HG03060 (cell line): ENCODE results near the gene TRIM7.
"Not testable (repeated sequence)": the region's sequence is repeated elsewhere in the genome, so short reads cannot be mapped to it uniquely, and the experiment has no call there.

ENCODE experiments used
- ATAC-seq: cut with Tn5 transposase; IDR thresholded peaks from one replicate; pipeline ENCODE4 v1.9.1; 2021; ENCODE audit warnings: low read depth, moderate number of reproducible peaks; ENCODE audit not compliant: unreplicated experiment

Gene TRIM7

GRCh38 chr5:181214249-181214648 is 9.3 kb upstream of the TRIM7 start:
- ATAC-seq, result not testable (repeated sequence)

- ATAC-seq, result no peak
These were observed 7.9 kb upstream of the TRIM7 start for GRCh38 chr5:181212934-181213333.

- ATAC-seq, result no peak
These were observed 7.1 kb upstream of the TRIM7 start for GRCh38 chr5:181212080-181212479.

- ATAC-seq, result no peak
These were observed 6.2 kb upstream of the TRIM7 start for GRCh38 chr5:181211208-181211607.

GRCh38 chr5:181210698-181211097 is 5.7 kb upstream of the TRIM7 start:
- not testable (repeated sequence) for ATAC-seq

GRCh38 chr5:181210148-181210547 is 5.2 kb upstream of the TRIM7 start:
- not testable (repeated sequence) for ATAC-seq

- not testable (repeated sequence) for ATAC-seq
These were observed 4.0 kb upstream of the TRIM7 start for GRCh38 chr5:181209006-181209405.

GRCh38 chr5:181207960-181208253 is 2.9 kb upstream of the TRIM7 start:
- ATAC-seq, result no peak

GRCh38 chr5:181207214-181207959 is 2.4 kb upstream of the TRIM7 start:
- peak; percentile 35 for ATAC-seq

DNA sequence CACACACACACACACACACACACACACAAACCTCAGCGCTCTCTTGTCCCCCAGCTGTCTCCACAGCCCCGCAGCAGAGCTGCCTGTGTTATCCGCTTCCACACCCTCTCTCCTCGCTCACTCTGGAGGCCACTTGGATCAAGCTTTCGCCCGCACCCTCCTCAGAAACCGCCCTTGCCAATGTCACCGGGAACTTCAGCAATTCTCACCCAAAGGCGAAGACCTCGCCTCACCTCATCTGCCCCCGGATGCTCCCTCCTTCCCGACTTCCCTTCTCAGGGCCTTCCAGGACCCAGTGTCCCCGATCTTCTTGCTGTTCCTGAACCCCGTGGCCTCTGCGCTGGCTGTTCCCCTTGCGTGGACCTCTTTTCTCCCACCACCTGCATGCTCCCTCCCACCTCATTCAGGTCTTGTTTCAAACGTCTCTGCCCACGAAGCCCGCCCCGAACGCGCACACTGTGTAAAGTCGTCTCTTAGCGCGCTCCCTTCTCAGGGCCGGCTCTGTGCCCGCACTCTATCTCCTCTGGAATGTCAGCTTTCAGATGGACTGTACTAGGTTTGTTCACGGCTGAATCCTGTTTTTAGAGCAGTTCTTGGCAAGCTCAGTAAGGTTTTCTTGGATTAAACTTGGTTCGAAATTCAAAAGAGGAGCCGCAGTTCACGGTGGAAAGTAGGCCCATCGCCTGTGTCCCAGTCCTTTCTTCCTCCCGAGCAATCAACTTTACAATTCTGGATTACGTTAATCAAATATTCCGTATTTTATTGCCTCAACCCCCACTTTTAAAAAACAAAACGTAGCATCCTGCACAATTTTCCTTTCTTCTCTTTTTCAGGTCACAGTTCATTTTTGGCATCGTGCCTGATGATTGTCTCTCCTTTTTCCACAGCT is 1.0 kb upstream of the TRIM7 start:
- no peak for ATAC-seq

DNA sequence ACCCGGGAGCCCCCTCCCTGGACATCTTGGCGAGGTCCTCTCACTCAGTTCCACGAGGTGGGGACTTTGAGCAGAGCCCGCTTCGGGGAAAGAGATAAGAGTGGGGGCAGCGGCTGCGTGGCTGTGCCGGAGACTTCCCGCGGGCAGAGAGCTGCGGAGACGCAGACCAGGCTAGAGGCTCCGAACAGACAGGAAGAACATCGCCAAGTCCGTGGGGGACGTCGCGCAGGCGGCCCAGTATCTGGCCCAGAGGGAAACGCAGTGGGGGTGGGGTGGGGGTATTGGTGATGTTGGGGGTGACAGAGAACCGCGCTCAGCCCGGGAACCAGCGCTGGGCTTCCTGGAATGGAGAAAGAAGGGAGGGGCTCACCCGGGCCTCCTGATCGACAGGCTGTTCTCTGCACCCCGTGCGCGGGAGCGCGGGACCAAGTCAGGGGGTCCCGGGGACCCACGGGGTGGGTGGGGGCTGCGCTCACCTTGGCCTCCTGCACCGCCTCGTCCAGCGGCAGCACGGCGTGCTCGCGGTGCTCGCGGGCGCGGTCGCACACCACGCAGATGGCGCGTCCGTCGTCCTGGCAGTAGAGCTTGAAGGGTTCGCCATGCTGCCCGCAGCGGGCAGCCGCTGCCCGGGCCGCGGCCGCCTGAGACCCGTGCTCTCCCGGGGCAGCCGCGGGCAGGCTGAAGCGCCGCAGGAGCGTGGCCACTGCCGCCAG is 727 bp downstream of the TRIM7 start:
- no peak for ATAC-seq

GRCh38 chr5:181203777-181204112 is 1.3 kb downstream of the TRIM7 start:
- ATAC-seq, result no peak

DNA sequence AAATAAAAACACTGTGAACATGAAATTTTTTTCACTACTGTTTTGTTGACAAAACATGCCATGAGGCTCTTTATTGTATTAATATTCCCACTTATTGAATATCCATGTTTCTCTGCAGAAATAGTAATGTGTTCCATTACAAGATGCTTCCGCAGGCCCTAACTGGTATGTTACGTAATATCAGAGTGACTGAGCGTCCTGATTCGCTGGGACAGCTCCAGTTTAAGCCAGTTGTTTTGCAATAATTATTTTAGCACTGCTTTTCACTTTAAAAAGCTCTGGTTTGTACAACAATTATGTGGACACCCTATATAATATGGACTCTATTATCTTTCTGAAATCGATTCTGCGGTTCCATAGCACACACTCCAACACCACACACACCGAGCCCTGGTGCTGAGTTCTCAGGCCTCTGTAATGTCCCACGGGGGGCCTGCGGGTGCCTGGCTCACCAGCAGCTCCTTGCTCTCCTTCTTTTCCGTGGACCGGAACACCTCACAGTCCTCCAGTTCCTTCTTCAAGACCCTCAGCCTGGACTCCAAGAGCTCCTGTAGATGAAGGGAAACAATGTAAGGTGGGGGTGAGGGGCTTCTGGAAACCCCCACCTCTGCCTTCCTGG is 1.8 kb downstream of the TRIM7 start:
- ATAC-seq, result no peak

DNA sequence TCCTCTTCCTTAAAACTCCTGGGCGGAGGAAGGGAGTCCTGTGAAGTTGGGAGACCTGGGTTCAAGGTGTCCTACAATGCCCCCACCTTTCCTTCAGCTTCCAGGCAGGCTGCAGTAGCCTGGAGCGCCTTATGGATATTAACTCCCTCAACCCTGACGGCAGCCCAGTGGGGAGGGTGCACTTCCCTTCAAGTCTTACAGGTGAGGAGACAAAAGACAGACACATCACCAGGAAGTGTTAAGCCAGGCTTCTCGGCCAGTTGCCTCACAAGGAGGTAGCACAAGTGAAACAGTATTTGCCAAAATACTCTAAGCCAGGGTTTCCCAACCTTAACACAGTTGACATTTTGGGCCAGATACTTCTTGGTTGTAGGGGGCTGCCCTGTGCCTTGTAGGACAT is 4.2 kb downstream of the TRIM7 start:
- no peak for ATAC-seq

DNA sequence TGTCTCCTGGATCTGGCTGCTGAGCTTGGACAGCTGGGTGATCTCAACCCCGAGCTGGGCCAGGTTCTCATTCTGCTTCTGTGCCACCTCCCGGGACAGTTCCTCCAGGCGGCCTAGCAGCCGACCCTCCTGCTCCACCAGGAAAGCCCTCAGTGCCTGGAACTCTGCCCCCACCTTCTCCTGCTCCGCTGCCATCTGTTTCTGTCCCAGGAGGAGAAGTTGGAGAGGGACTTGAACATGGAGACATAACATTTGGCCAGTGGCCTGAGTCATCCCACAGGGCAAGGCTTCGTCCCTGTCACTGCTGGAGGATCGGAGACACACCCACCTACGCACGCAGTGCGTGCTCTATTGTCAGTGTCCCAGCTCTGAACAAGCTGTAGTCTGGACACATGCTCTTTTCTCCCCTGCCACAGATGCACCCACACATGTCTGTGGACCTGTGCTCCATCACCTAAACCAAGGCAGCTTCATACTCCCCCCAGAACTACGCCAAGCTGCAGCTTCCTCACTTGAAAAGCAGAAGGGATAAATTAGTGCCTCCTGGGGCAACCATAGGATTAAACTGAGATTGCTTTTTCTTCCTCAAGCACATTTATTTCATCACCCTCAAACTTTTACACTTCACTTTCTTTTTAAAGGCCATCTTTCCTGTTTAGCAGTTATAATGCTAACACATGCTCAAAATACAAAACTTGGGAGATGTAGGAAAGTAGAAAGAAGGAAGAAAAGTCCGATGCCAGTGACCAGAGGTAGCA is 4.9 kb downstream of the TRIM7 start:
- no peak for ATAC-seq

DNA sequence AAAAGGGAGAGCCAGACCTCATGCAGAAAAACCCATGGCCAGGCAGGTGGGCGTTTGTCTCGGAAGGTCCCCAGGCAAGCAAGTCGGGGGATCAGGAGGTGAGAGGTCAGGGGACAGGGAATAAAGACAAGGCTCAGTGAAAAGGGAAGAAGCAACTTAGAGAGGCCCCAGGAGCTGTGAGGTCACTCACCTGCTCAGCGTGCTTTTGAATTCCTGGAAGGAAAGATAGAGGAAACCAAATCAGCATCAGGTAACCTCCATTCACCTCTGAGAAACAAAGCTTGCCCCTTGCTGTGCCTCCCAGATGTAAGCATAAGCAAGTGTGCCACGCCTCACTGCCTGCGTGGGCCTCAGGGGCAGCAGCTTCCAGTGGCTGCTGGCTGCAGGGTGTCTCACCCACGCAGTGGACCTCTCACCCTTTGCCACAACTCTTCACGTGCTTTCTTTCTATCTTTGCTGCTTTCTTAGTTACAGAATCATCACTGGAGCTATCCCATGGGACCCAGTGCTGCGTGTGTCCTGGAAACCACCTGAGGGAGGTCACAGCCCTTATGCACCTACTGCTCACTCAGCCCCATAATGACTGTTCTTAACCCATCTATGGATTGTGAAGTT is 6.0 kb downstream of the TRIM7 start:
- peak; percentile 81 for ATAC-seq

- no peak for ATAC-seq
These were observed 6.8 kb downstream of the TRIM7 start for GRCh38 chr5:181198106-181198685.

GRCh38 chr5:181197326-181197951 is 7.6 kb downstream of the TRIM7 start:
- no peak for ATAC-seq

DNA sequence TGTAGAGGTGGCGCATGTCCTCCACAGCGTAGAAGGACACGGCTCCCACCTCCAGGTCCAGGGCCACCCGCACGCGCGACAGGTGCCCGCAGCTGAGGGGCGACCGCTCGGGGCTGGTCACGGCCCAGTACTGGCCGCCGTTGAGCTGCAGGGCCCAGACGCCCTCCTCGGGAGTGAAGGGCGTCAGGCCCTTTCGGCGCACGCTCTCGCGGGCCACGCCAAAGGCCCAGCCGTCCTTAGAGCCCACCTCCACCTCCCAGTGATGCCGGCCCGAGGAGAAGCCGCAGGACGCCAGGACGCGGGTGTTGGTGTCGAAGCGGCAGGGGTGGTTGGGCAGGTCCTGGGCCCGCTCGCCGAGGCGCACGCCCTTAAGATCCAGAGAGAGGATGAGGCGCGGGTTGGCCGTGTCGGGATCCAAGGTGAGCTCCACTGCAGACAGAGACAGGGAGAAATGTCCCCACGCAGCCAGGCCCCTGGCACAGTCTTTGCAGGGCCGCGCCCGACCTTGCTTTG is 9.7 kb downstream of the TRIM7 start:
- ATAC-seq, result no peak
